Peyer's patch (tissue), 4 donors: ENCODE results near the gene LYL1.

Source experiments
- CTCF ChIP-seq, 6 experiments: fragments of 450-650 bp in 4 of 6; fragments of 200-600 bp in 2 of 6; sonication (generic) in 1 of 6; IDR thresholded peaks; one replicate each; pipeline ENCODE4 v1.5.1; 2017 to 2019; ENCODE audit warnings: antibody characterized with exemption in 6 of 6, mild to moderate bottlenecking in 3 of 6, moderate library complexity in 1 of 6
- POLR2A ChIP-seq, 2 donors: fragments of 450-650 bp; IDR thresholded peaks; one replicate each; pipeline ENCODE4 v1.5.1; 2017; ENCODE audit warnings: antibody characterized with exemption in 2 of 2, mild to moderate bottlenecking in 2 of 2, moderate library complexity in 2 of 2

- TF ChIP-seq CTCF (IDR thresholded peaks at IDR 0.05): no peak
- TF ChIP-seq POLR2A (IDR thresholded peaks at IDR 0.05): no peak
Measured at GRCh38 chr19:13138916-13139198, 36.2 kb upstream of the LYL1 start.
